OCI-LY3 (cell line): Measurements from ENCODE around the gene HRH1.

Experiments used
- CTCF ChIP-seq: fragments of 200-600, 300-600 bp; sonication (generic); IDR thresholded peaks from 2 replicates; pipeline ENCODE4 v1.5.1; 2014; ENCODE audit warnings: antibody characterized with exemption, low read length, low read depth
- EZH2phosphoT487 ChIP-seq: fragments of 200-600 bp; shearing (Covaris generic); IDR thresholded peaks from 2 replicates; pipeline ENCODE4 v1.6.1; 2018; ENCODE audit warnings: antibody characterized with exemption, mixed run types, low read depth

DNA sequence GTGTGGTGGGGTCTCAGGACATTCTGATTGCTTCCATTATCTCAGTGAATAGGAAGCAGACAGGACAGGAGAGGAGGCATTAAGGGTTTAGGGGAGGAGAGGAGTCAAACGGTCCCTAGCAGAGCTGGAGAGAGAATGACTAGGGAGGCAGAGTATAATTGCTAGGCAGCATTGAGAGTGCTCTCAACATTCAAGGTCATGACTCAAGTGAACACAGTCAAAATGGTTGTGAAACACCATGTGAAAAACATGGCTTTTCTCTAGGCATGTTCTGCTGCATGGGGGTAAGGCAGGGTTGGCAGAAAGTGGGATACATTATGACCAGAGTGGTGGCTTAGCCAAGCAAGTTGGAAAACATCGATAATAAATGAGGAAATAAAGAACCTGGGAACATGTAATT, 19.5 kb upstream of the HRH1 start:
- TF ChIP-seq CTCF = no peak
- no peak for TF ChIP-seq EZH2phosphoT487
